A549 (cell line): ENCODE results near the gene SYTL1. TPM values are rescaled to one million over a fixed set of nuclear protein-coding genes. Genes with fewer than 3 reads are reported as not detected.

Experiments used
- ATAC-seq, 2 experiments: fragments of 200-7000 bp in 1 of 2; fragments of >200 bp in 1 of 2; cut with Nextera tagmentation in 1 of 2; cut with Tn5 transposase in 1 of 2; 3 replicates each; pipeline versions ENCODE4 v1.8.0 to v1.9.1; 2018 to 2020; ENCODE audit warnings: mild to moderate bottlenecking in 1 of 2, moderate library complexity in 1 of 2
- CTCF ChIA-PET: fragments of 300-600 bp; sonication (Branson Sonifier 250); formaldehyde crosslinking; extraction: SDS; loops from one replicate; lab custom pipeline; 2021; ENCODE audit warnings: antibody characterized with exemption, inconsistent platforms; lab: Yijun Ruan, JAX
- POLR2A ChIA-PET: fragments of 350-600 bp; formaldehyde crosslinking; extraction: SDS; loops from one replicate; lab custom pipeline; 2021; ENCODE audit warnings: antibody characterized with exemption, inconsistent platforms; lab: Yijun Ruan, JAX
- DNase-seq, 2 experiments: peaks; one replicate each; pipeline versions ENCODE4 v3.0.0 to v3.0.0-alpha.2; 2011 to 2016; ENCODE audit warnings: low read depth in 1 of 2, low spot score in 1 of 2
- FAIRE-seq: peaks from 2 replicates; lab custom pipeline; 2011; peaks lifted over from hg19 to GRCh38; lab: Jason Lieb, UNC
- H3K27ac ChIP-seq, 2 experiments: fragments of >200 bp; sonication (Bioruptor Twin); formaldehyde crosslinking; 3 replicates each; pipeline ENCODE4 v1.5.1; 2016 to 2017
- H3K4me1 ChIP-seq: fragments of >200 bp; sonication (Bioruptor Twin); formaldehyde crosslinking; 3 replicates; pipeline ENCODE4 v1.6.1; 2016
- H3K4me2 ChIP-seq: fragments of >200 bp; sonication (Bioruptor Twin); formaldehyde crosslinking; 3 replicates; pipeline ENCODE4 v1.6.1; 2016
- H3K4me3 ChIP-seq: fragments of >200 bp; sonication (Bioruptor Twin); formaldehyde crosslinking; 3 replicates; pipeline ENCODE4 v1.5.1; 2016
- H3K9me3 ChIP-seq: fragments of >200 bp; sonication (Bioruptor Twin); formaldehyde crosslinking; 3 replicates; pipeline ENCODE4 v1.6.1; 2016
- BHLHE40 ChIP-seq: IDR thresholded peaks from 2 replicates; pipeline ENCODE4 v1.6.1; 2012; ENCODE audit warnings: low read depth, low read length, inconsistent platforms
- EHF ChIP-seq: fragments of 250-450 bp; sonication (Bioruptor Pico); IDR thresholded peaks from 2 replicates; pipeline ENCODE4 v1.5.0; 2020; ENCODE audit warnings: mild to moderate bottlenecking
- EHMT2 ChIP-seq: fragments of 200-600 bp; sonication (generic); IDR thresholded peaks from 2 replicates; pipeline ENCODE4 v1.6.1; 2016; ENCODE audit warnings: antibody characterized with exemption, low read depth, mild to moderate bottlenecking, moderate library complexity
- HEYL ChIP-seq: fragments of 250-450 bp; sonication (Bioruptor Pico); IDR thresholded peaks from 2 replicates; pipeline ENCODE4 v1.8.0; 2021; ENCODE audit warnings: mild to moderate bottlenecking, moderate library complexity
- HOXA7 ChIP-seq: fragments of 250-450 bp; sonication (Bioruptor Pico); IDR thresholded peaks from 2 replicates; pipeline ENCODE4 v1.5.0; 2020; ENCODE audit warnings: mild to moderate bottlenecking, moderate library complexity
- HOXB13 ChIP-seq: fragments of 250-450 bp; sonication (Bioruptor Pico); IDR thresholded peaks from 2 replicates; pipeline ENCODE4 v1.5.0; 2020; ENCODE audit warnings: low read depth, mild to moderate bottlenecking, moderate library complexity
- JUN ChIP-seq, 2 experiments: fragments of >200 bp; sonication (Bioruptor Twin); formaldehyde crosslinking; IDR thresholded peaks; 2 replicates in 1 of 2; 3 replicates in 1 of 2; pipeline ENCODE4 v1.6.1; 2016 to 2017
- JUNB ChIP-seq: fragments of >200 bp; sonication (Bioruptor Twin); formaldehyde crosslinking; IDR thresholded peaks from 2 replicates; pipeline ENCODE4 v1.6.1; 2016
- MAFK ChIP-seq: fragments of 450-650 bp; IDR thresholded peaks from 2 replicates; pipeline ENCODE4 v1.6.1; 2014; ENCODE audit not compliant: partially characterized antibody
- MAX ChIP-seq: IDR thresholded peaks from 2 replicates; pipeline ENCODE4 v1.6.1; 2012
- NPAS2 ChIP-seq: fragments of 250-450 bp; sonication (Bioruptor Pico); IDR thresholded peaks from 2 replicates; pipeline ENCODE4 v1.8.0; 2022; ENCODE audit warnings: mild to moderate bottlenecking, moderate library complexity, borderline replicate concordance
- PHF8 ChIP-seq: fragments of 200-600 bp; sonication (generic); IDR thresholded peaks from 2 replicates; pipeline ENCODE4 v1.6.1; 2016; ENCODE audit warnings: low read depth, mild to moderate bottlenecking, antibody characterized with exemption, moderate library complexity, borderline replicate concordance
- RCOR1 ChIP-seq: fragments of 150-350 bp; IDR thresholded peaks from 2 replicates; pipeline ENCODE4 v1.6.1; 2014; ENCODE audit warnings: antibody characterized with exemption, low read length, low read depth
- SMC3 ChIP-seq: fragments of >200 bp; sonication (Bioruptor Twin); formaldehyde crosslinking; IDR thresholded peaks from 3 replicates; pipeline ENCODE4 v1.6.1; 2018; ENCODE audit warnings: inconsistent platforms
- TFCP2L1 ChIP-seq: fragments of 250-450 bp; sonication (Bioruptor Pico); IDR thresholded peaks from 2 replicates; pipeline ENCODE4 v1.5.0; 2021; ENCODE audit warnings: mild to moderate bottlenecking
- ZSCAN20 ChIP-seq: fragments of 250-450 bp; sonication (Bioruptor Pico); IDR thresholded peaks from 2 replicates; pipeline ENCODE4 v1.8.0; 2022; ENCODE audit warnings: mild to moderate bottlenecking, moderate library complexity
- WGBS: methylation state at CpG from one replicate; pipeline ENCODE4 v1.1.6; 2017; ENCODE audit errors: missing lambda C conversion rate; 5-methylcytosine and 5-hydroxymethylcytosine counted together
- polyA plus RNA-seq, 4 experiments: library from polyadenylated mRNA; depleted of rRNA in 3 of 4; stranded (reverse); fragments of >200 nt; fragmentation: RNase III in 1 of 4; extraction: RNeasy Plus Mini Kit Qiagen cat#74134 plus additional on column Dnase treatment in 1 of 4; gene quantifications; 2 replicates in 3 of 4; 3 replicates in 1 of 4; pipeline ENCODE4 v1.2.3, GENCODE V29; 2011 to 2017
- TF ChIP-seq, protein P1 (sequence below): fragments of 450-650 bp; IDR thresholded peaks from 2 replicates; pipeline ENCODE4 v1.6.1; 2014; ENCODE audit warnings: antibody characterized with exemption
- TF ChIP-seq, protein P2 (sequence below): fragments of 200-600 bp; sonication (generic); IDR thresholded peaks from 2 replicates; pipeline ENCODE4 v1.6.1; 2016; ENCODE audit warnings: antibody characterized with exemption, mild to moderate bottlenecking, moderate library complexity
- TF ChIP-seq, protein P3 (sequence below): fragments of >200 bp; sonication (Bioruptor Twin); formaldehyde crosslinking; IDR thresholded peaks from 3 replicates; pipeline ENCODE4 v1.5.1; 2016

Gene SYTL1
- polyA plus RNA-seq, 2 of the 4 experiments (the other 2 are of a cell fraction) = 0.76 to 0.80 TPM

- POLR2A ChIA-PET = no interaction called here
- WGBS = 80% methylated on average over 2 of the region's 2 CpGs
- DNase-seq (no peak), ATAC-seq (no peak), FAIRE-seq (no peak)
- H3K4me3 ChIP-seq = no peak overlapping the region
- no peaks in the 10 kb centered on the region for H3K4me1 ChIP-seq
- TF ChIP-seq JUNB (no peak), RCOR1 (no peak), TFCP2L1 (CRISPR knock-in tag) (no peak), MAFK (no peak), ZSCAN20 (CRISPR knock-in tag) (no peak), MAX (no peak)
- H3K27ac ChIP-seq = no peak overlapping the region
- no peak overlapping the region for H3K4me2 ChIP-seq
- CTCF ChIA-PET = interaction anchor here (0.7 to 9.9 kb wide), 2 partner anchors 15 to 17 kb away, joined by 5 to 89 read pairs; no protein-coding TSS in a partner anchor
- no peaks in the 10 kb centered on the region for H3K9me3 ChIP-seq
Observed at GRCh38 chr1:27314737-27315136, 27.1 kb upstream of the SYTL1 start.

DNA sequence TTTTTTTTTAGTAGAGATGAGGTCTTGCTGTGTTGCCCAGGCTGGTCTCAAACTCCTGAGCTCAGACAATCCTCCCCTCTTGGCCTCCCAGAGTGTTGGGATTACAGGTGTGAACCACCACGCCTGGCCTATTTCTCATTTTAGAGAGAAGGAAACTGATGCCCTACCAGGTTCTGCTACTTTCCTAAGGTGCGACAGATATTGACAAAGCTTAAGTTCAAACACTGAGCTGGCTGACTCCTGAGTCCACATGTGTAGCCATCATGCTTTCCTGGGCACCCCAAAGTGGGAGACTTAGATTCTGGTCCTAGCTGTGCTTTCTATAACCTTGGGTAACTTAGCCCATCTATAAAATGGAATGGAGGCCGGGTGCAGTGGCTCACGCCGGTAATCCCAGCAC lies 25.0 kb upstream of the SYTL1 start:
- no peak overlapping the region for H3K4me2 ChIP-seq
- no peak overlapping the region for H3K27ac ChIP-seq
- no peak overlapping the region for H3K4me3 ChIP-seq
- no peaks in the 10 kb centered on the region for H3K9me3 ChIP-seq
- POLR2A ChIA-PET = interaction anchor here (0.7 kb wide), 1 partner anchor 73 kb away, joined by 3 read pairs; no protein-coding TSS in a partner anchor
- WGBS = 75% methylated on average over 5 of the region's 5 CpGs
- no peak for FAIRE-seq
- no peak for DNase-seq
- ATAC-seq = no peak
- CTCF ChIA-PET = interaction anchor here (0.8 to 9.9 kb wide), 9 partner anchors 9 to 291 kb away, joined by 3 to 89 read pairs (median 4); partner anchors contain the start of gene MAP3K6
- no peak for TF ChIP-seq PHF8
- no peak for TF ChIP-seq HOXA7 (CRISPR knock-in tag)
- TF ChIP-seq, protein P1, sequence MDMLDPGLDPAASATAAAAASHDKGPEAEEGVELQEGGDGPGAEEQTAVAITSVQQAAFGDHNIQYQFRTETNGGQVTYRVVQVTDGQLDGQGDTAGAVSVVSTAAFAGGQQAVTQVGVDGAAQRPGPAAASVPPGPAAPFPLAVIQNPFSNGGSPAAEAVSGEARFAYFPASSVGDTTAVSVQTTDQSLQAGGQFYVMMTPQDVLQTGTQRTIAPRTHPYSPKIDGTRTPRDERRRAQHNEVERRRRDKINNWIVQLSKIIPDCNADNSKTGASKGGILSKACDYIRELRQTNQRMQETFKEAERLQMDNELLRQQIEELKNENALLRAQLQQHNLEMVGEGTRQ = no peak
- TF ChIP-seq MAX = no peak
- TF ChIP-seq EHMT2 = no peak
- no peak for TF ChIP-seq MAFK
- no peak for TF ChIP-seq NPAS2
- no peak for TF ChIP-seq HEYL
- TF ChIP-seq EHF (CRISPR knock-in tag) = no peak
- no peak for TF ChIP-seq SMC3
- TF ChIP-seq, protein P2, sequence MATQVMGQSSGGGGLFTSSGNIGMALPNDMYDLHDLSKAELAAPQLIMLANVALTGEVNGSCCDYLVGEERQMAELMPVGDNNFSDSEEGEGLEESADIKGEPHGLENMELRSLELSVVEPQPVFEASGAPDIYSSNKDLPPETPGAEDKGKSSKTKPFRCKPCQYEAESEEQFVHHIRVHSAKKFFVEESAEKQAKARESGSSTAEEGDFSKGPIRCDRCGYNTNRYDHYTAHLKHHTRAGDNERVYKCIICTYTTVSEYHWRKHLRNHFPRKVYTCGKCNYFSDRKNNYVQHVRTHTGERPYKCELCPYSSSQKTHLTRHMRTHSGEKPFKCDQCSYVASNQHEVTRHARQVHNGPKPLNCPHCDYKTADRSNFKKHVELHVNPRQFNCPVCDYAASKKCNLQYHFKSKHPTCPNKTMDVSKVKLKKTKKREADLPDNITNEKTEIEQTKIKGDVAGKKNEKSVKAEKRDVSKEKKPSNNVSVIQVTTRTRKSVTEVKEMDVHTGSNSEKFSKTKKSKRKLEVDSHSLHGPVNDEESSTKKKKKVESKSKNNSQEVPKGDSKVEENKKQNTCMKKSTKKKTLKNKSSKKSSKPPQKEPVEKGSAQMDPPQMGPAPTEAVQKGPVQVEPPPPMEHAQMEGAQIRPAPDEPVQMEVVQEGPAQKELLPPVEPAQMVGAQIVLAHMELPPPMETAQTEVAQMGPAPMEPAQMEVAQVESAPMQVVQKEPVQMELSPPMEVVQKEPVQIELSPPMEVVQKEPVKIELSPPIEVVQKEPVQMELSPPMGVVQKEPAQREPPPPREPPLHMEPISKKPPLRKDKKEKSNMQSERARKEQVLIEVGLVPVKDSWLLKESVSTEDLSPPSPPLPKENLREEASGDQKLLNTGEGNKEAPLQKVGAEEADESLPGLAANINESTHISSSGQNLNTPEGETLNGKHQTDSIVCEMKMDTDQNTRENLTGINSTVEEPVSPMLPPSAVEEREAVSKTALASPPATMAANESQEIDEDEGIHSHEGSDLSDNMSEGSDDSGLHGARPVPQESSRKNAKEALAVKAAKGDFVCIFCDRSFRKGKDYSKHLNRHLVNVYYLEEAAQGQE = no peak
- TF ChIP-seq HOXB13 (CRISPR knock-in tag) = no peak
- no peak for TF ChIP-seq ZSCAN20 (CRISPR knock-in tag)
- TF ChIP-seq BHLHE40 = no peak
- TF ChIP-seq, protein P3, sequence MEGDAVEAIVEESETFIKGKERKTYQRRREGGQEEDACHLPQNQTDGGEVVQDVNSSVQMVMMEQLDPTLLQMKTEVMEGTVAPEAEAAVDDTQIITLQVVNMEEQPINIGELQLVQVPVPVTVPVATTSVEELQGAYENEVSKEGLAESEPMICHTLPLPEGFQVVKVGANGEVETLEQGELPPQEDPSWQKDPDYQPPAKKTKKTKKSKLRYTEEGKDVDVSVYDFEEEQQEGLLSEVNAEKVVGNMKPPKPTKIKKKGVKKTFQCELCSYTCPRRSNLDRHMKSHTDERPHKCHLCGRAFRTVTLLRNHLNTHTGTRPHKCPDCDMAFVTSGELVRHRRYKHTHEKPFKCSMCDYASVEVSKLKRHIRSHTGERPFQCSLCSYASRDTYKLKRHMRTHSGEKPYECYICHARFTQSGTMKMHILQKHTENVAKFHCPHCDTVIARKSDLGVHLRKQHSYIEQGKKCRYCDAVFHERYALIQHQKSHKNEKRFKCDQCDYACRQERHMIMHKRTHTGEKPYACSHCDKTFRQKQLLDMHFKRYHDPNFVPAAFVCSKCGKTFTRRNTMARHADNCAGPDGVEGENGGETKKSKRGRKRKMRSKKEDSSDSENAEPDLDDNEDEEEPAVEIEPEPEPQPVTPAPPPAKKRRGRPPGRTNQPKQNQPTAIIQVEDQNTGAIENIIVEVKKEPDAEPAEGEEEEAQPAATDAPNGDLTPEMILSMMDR = no peak
- TF ChIP-seq JUN (IDR thresholded peaks at IDR 0.05) = no peak
- TF ChIP-seq, all 56 proteins: peak for 0
- H3K4me1 ChIP-seq = no peaks in the 10 kb centered on the region
